Astrocyte of the cerebellum (primary cell): ENCODE measurements around the gene KRT79.
"Not testable (repeated sequence)": the region's sequence is repeated elsewhere in the genome, so short reads cannot be mapped to it uniquely, and the experiment has no call there.

Experiments
- DNase-seq: peaks from one replicate; pipeline ENCODE4 v3.0.0-alpha.2; 2011; ENCODE audit warnings: low read depth
- H3K4me3 ChIP-seq: 2 replicates; pipeline ENCODE4 v1.5.1; 2011; ENCODE audit warnings: mild to moderate bottlenecking, low read depth, low read length, moderate library complexity
- CTCF ChIP-seq: IDR thresholded peaks from 2 replicates; pipeline ENCODE4 v1.5.1; 2012; ENCODE audit warnings: low read length, low read depth, moderate library complexity, mild to moderate bottlenecking; ENCODE audit errors: missing control alignments
- in situ Hi-C: cut with HindIII; loops from 2 replicates; pipeline ENCODE4 v1.10.0; 2017; ENCODE audit warnings: low sequenced_read_pairs

The KRT79 gene

GRCh38 chr12:52795694-52796428, 38.2 kb downstream of the KRT79 start, which contains the start of gene KRT3:
KRT3 (minus strand) TSS chr12:52796117; CDS start chr12:52796042, 75 bp downstream.
- TF ChIP-seq CTCF, result no peak
- in situ Hi-C loops, result no loop called here
- no peak for DNase-seq
- no peak within 1 kb of the TSS for H3K4me3 ChIP-seq

- H3K4me3 ChIP-seq, DNase-seq, in situ Hi-C loops: not testable (repeated sequence)
Measured at GRCh38 chr12:52795332-52795674, 38.8 kb downstream of the KRT79 start.

GRCh38 chr12:52794479-52795331, 39.4 kb downstream of the KRT79 start:
- H3K4me3 ChIP-seq, result no peak overlapping the region
- in situ Hi-C loops, result no loop called here
- no peak for TF ChIP-seq CTCF
- DNase-seq, result no peak

- no peak for TF ChIP-seq CTCF
- in situ Hi-C loops, result no loop called here
- no peak overlapping the region for H3K4me3 ChIP-seq
- DNase-seq, result no peak
Measured at GRCh38 chr12:52792185-52793029, 41.7 kb downstream of the KRT79 start.

- in situ Hi-C loops, result no loop called here
- no peak for DNase-seq
- TF ChIP-seq CTCF, result no peak
- no peak overlapping the region for H3K4me3 ChIP-seq
Measured at GRCh38 chr12:52791271-52792184, 42.6 kb downstream of the KRT79 start.

GRCh38 chr12:52790427-52791270, 43.5 kb downstream of the KRT79 start:
- in situ Hi-C loops, result no loop called here
- H3K4me3 ChIP-seq, result no peak overlapping the region
- TF ChIP-seq CTCF, result no peak
- no peak for DNase-seq
